H1 (cell line): ENCODE results near the gene IFT172. TPM values are rescaled to one million over a fixed set of nuclear protein-coding genes. Genes with fewer than 3 reads are reported as not detected.

ENCODE experiments used
- CTCF ChIA-PET: fragments of 300-600 bp; sonication (Branson Sonifier 250); formaldehyde crosslinking; loops from one replicate; lab custom pipeline; 2021; ENCODE audit not compliant: partially characterized antibody; lab: Charles Lee
- POLR2A ChIA-PET: fragments of 300-600 bp; sonication (Branson Sonifier 250); formaldehyde crosslinking; loops from one replicate; lab custom pipeline; 2021; ENCODE audit warnings: inconsistent platforms; ENCODE audit not compliant: partially characterized antibody; lab: Charles Lee
- DNase-seq, 2 experiments: peaks; one replicate each; pipeline versions ENCODE4 v3.0.0 to v3.0.0-alpha.2; 2010 to 2022; ENCODE audit warnings: low spot score in 2 of 2, low read depth in 1 of 2, mixed read lengths in 1 of 2
- FAIRE-seq: peaks from 2 replicates; lab custom pipeline; 2011; peaks lifted over from hg19 to GRCh38; lab: Jason Lieb, UNC
- H2AFZ ChIP-seq: 2 replicates; pipeline ENCODE4 v1.8.1; 2012; ENCODE audit warnings: low read length, inconsistent platforms
- H2AK5ac ChIP-seq: 2 replicates; pipeline ENCODE4 v1.6.1; 2013; ENCODE audit warnings: low read depth, low read length
- H2BK120ac ChIP-seq: replicated peaks from 2 replicates; pipeline ENCODE3; 2013; ENCODE audit warnings: low read depth, low read length, inconsistent platforms
- H2BK12ac ChIP-seq: 2 replicates; pipeline ENCODE4 v1.6.1; 2013; ENCODE audit warnings: low read depth, low read length
- H2BK15ac ChIP-seq: 2 replicates; pipeline ENCODE4 v1.6.1; 2013; ENCODE audit warnings: low read length
- H2BK20ac ChIP-seq: 2 replicates; pipeline ENCODE4 v1.6.1; 2013; ENCODE audit warnings: low read length
- H2BK5ac ChIP-seq: 2 replicates; pipeline ENCODE4 v1.6.1; 2013; ENCODE audit warnings: low read depth, low read length
- H3K14ac ChIP-seq: 2 replicates; pipeline ENCODE4 v1.6.1; 2013; ENCODE audit warnings: inconsistent platforms; ENCODE audit not compliant: insufficient read length
- H3K18ac ChIP-seq: 2 replicates; pipeline ENCODE4 v1.6.1; 2013; ENCODE audit warnings: low read length; ENCODE audit errors: extremely low read depth
- H3K23ac ChIP-seq: 2 replicates; pipeline ENCODE4 v1.6.1; 2013; ENCODE audit warnings: inconsistent platforms; ENCODE audit not compliant: insufficient read length
- H3K23me2 ChIP-seq: 2 replicates; pipeline ENCODE4 v1.6.1; 2013; ENCODE audit warnings: low read depth, low read length
- H3K27ac ChIP-seq: 2 replicates; pipeline ENCODE4 v1.6.1; 2011; ENCODE audit warnings: low read depth, low read length, inconsistent platforms
- H3K27me3 ChIP-seq, 4 experiments: replicated peaks in 1 of 4; 1 replicate in 1 of 4; 2 replicates in 3 of 4; pipeline versions ENCODE4 v1.6.1 to v1.8.1; 2011 to 2013; ENCODE audit warnings: low read length in 3 of 4, mild to moderate bottlenecking in 3 of 4, inconsistent platforms in 2 of 4, mixed read lengths in 2 of 4, moderate library complexity in 1 of 4; ENCODE audit not compliant: control insufficient read depth in 3 of 4, insufficient read depth in 3 of 4; ENCODE audit errors: extremely low read depth in 1 of 4
- H3K36me3 ChIP-seq, 4 experiments: 2 replicates each; pipeline versions ENCODE4 v1.6.1 to v1.8.1; 2011 to 2013; ENCODE audit warnings: mild to moderate bottlenecking in 4 of 4, low read length in 3 of 4, moderate library complexity in 2 of 4, control low read depth in 1 of 4, inconsistent platforms in 1 of 4; ENCODE audit not compliant: insufficient read depth in 4 of 4, control insufficient read depth in 2 of 4
- H3K4ac ChIP-seq: replicated peaks from 2 replicates; pipeline ENCODE3; 2013; ENCODE audit warnings: low read length, low read depth, mixed read lengths, inconsistent platforms; ENCODE audit not compliant: insufficient read length
- H3K4me1 ChIP-seq, 4 experiments: replicated peaks in 1 of 4; 1 replicate in 1 of 4; 2 replicates in 3 of 4; pipeline versions ENCODE4 v1.6.1 to v1.8.1; 2011 to 2013; ENCODE audit warnings: low read length in 3 of 4, inconsistent platforms in 2 of 4, mixed read lengths in 1 of 4; ENCODE audit not compliant: insufficient read depth in 4 of 4, control insufficient read depth in 3 of 4
- H3K4me2 ChIP-seq, 2 experiments: 2 replicates each; pipeline versions ENCODE4 v1.6.1 to v1.8.1; 2011 to 2013; ENCODE audit warnings: low read depth in 2 of 2, low read length in 2 of 2, control low read depth in 1 of 2, inconsistent platforms in 1 of 2, mild to moderate bottlenecking in 1 of 2; ENCODE audit not compliant: insufficient read depth in 1 of 2
- H3K4me3 ChIP-seq, 4 experiments: fragments of 200-600, 300-600 bp in 1 of 4; sonication (generic), shearing (Covaris generic), sonication (Bioruptor Twin) in 1 of 4; 2 replicates each; pipeline versions ENCODE4 v1.5.1 to v1.8.1; 2011 to 2016; ENCODE audit warnings: low read length in 4 of 4, low read depth in 3 of 4, control low read depth in 2 of 4, inconsistent platforms in 2 of 4, mild to moderate bottlenecking in 2 of 4, mixed read lengths in 1 of 4, moderate library complexity in 1 of 4; ENCODE audit not compliant: insufficient read depth in 2 of 4; ENCODE audit errors: extremely low read depth in 1 of 4
- H3K56ac ChIP-seq: replicated peaks from 2 replicates; pipeline ENCODE3; 2013; ENCODE audit warnings: low read depth, mild to moderate bottlenecking, mixed read lengths, low read length, inconsistent platforms; ENCODE audit not compliant: insufficient read length
- H3K79me1 ChIP-seq: 2 replicates; pipeline ENCODE4 v1.6.1; 2013; ENCODE audit warnings: low read depth, low read length, control low read depth
- H3K79me2 ChIP-seq, 2 experiments: 2 replicates each; pipeline versions ENCODE4 v1.6.1 to v1.8.1; 2012 to 2013; ENCODE audit warnings: low read length in 2 of 2, mild to moderate bottlenecking in 2 of 2, inconsistent platforms in 1 of 2; ENCODE audit not compliant: insufficient read depth in 2 of 2, control insufficient read depth in 1 of 2
- H3K9ac ChIP-seq, 4 experiments: replicated peaks in 1 of 4; 1 replicate in 1 of 4; 2 replicates in 3 of 4; pipeline versions ENCODE4 v1.6.1 to v1.8.1; 2011 to 2013; ENCODE audit warnings: low read depth in 3 of 4, low read length in 3 of 4, control low read depth in 2 of 4, mild to moderate bottlenecking in 2 of 4, moderate library complexity in 2 of 4, inconsistent platforms in 1 of 4; ENCODE audit errors: extremely low read depth in 1 of 4
- H3K9me3 ChIP-seq, 2 experiments: 2 replicates each; pipeline versions ENCODE4 v1.6.1 to v1.8.1; 2012 to 2013; ENCODE audit warnings: mild to moderate bottlenecking in 2 of 2, moderate library complexity in 2 of 2, control low read depth in 1 of 2, inconsistent platforms in 1 of 2, low read depth in 1 of 2, low read length in 1 of 2, mixed read lengths in 1 of 2; ENCODE audit not compliant: insufficient read depth in 2 of 2
- H4K20me1 ChIP-seq, 2 experiments: replicated peaks in 1 of 2; 2 replicates each; pipeline versions ENCODE3 to v1.8.1; 2011 to 2013; ENCODE audit warnings: inconsistent platforms in 2 of 2, low read length in 2 of 2, mild to moderate bottlenecking in 1 of 2; ENCODE audit not compliant: insufficient read depth in 2 of 2, control insufficient read depth in 1 of 2
- H4K5ac ChIP-seq: 2 replicates; pipeline ENCODE4 v1.6.1; 2013; ENCODE audit warnings: low read length, low read depth, mixed read lengths, inconsistent platforms; ENCODE audit not compliant: insufficient read length
- H4K8ac ChIP-seq: 2 replicates; pipeline ENCODE4 v1.8.0; 2013; ENCODE audit warnings: mild to moderate bottlenecking, moderate library complexity, low read length, inconsistent platforms; ENCODE audit not compliant: insufficient read depth; ENCODE audit errors: extremely low read depth
- H4K91ac ChIP-seq: replicated peaks from 2 replicates; pipeline ENCODE3; 2013; ENCODE audit warnings: low read length, mixed read lengths, inconsistent platforms; ENCODE audit not compliant: insufficient read length
- ASH2L ChIP-seq: fragments of 200-600, 300-600 bp; sonication (generic); IDR thresholded peaks from one replicate; pipeline ENCODE4 v1.7.1; 2017; ENCODE audit warnings: low read length
- BCL11A ChIP-seq, 2 experiments: IDR thresholded peaks; one replicate each; pipeline ENCODE4 v1.6.1; 2011; ENCODE audit warnings: low read depth in 2 of 2, low read length in 2 of 2, mild to moderate bottlenecking in 2 of 2
- CBX5 ChIP-seq: fragments of 300-800, 300-1000 bp; sonication (generic); IDR thresholded peaks from 2 replicates; pipeline ENCODE4 v1.7.1; 2016; ENCODE audit warnings: antibody characterized with exemption, low read length, low read depth
- CEBPB ChIP-seq: IDR thresholded peaks from 2 replicates; pipeline ENCODE4 v1.6.1; 2012; ENCODE audit warnings: low read depth, low read length
- CHD1 ChIP-seq: IDR thresholded peaks from 2 replicates; pipeline ENCODE4 v1.6.1; 2012; ENCODE audit warnings: low read depth, low read length, improper control_type of control experiment
- FOSL1 ChIP-seq: IDR thresholded peaks from 2 replicates; pipeline ENCODE4 v1.6.1; 2011; ENCODE audit warnings: mild to moderate bottlenecking, low read depth, low read length, moderate library complexity; ENCODE audit not compliant: insufficient read depth
- GABPA ChIP-seq: IDR thresholded peaks from 2 replicates; pipeline ENCODE4 v1.6.1; 2011; ENCODE audit warnings: mild to moderate bottlenecking, low read length, moderate library complexity, borderline replicate concordance; ENCODE audit not compliant: insufficient read depth
- JUND ChIP-seq: IDR thresholded peaks from 2 replicates; pipeline ENCODE4 v1.6.1; 2011; ENCODE audit warnings: mild to moderate bottlenecking, improper control_type of control experiment, low read length
- KDM4A ChIP-seq: IDR thresholded peaks from one replicate; pipeline ENCODE4 v1.7.1; 2012; ENCODE audit warnings: low read depth, mild to moderate bottlenecking, moderate library complexity, low read length, inconsistent platforms; ENCODE audit not compliant: severe bottlenecking
- MAFK ChIP-seq: IDR thresholded peaks from 2 replicates; pipeline ENCODE4 v1.6.1; 2012; ENCODE audit warnings: low read depth, mild to moderate bottlenecking, improper control_type of control experiment, low read length
- POLR2A ChIP-seq, 2 experiments: IDR thresholded peaks; 1 replicate in 1 of 2; 2 replicates in 1 of 2; pipeline ENCODE4 v1.6.1; 2011; ENCODE audit warnings: low read depth in 2 of 2, low read length in 2 of 2, mild to moderate bottlenecking in 2 of 2; ENCODE audit errors: control extremely low read depth in 1 of 2
- RAD21 ChIP-seq, 2 experiments: IDR thresholded peaks in 1 of 2; conservative IDR thresholded peaks in 1 of 2; 2 replicates each; pipeline ENCODE4 v1.6.1; 2011; ENCODE audit warnings: low read depth in 2 of 2, low read length in 2 of 2, improper control_type of control experiment in 1 of 2, inconsistent platforms in 1 of 2, mild to moderate bottlenecking in 1 of 2, moderate library complexity in 1 of 2
- RNF2 ChIP-seq: fragments of 200-900, 300-1000 bp; sonication (generic); IDR thresholded peaks from 2 replicates; pipeline ENCODE4 v1.7.1; 2016; ENCODE audit warnings: borderline replicate concordance, low read depth, mild to moderate bottlenecking, antibody characterized with exemption, low read length; ENCODE audit not compliant: poor library complexity, severe bottlenecking; ENCODE audit errors: missing control alignments
- SAP30 ChIP-seq: fragments of 300-600 bp; sonication (generic); IDR thresholded peaks from 2 replicates; pipeline ENCODE4 v1.7.1; 2012; ENCODE audit warnings: low read length, moderate library complexity, mild to moderate bottlenecking, inconsistent platforms; ENCODE audit not compliant: insufficient read depth, insufficient replicate concordance
- WGBS, 2 experiments: shearing (Covaris generic) in 1 of 2; methylation state at CpG; one replicate each; pipeline versions ENCODE4 v1.1.6 to v1.1.7; 2013 to 2015; ENCODE audit warnings: low lambda C conversion rate in 2 of 2, mixed read lengths in 2 of 2, inconsistent platforms in 1 of 2, low coverage in 1 of 2, missing lambda C conversion rate in 1 of 2; ENCODE audit not compliant: insufficient replicate concordance in 2 of 2, insufficient coverage in 1 of 2, insufficient read length in 1 of 2; ENCODE audit errors: extremely low coverage in 1 of 2, missing lambda C conversion rate in 1 of 2; 5-methylcytosine and 5-hydroxymethylcytosine counted together
- polyA plus RNA-seq, 7 experiments: library from polyadenylated mRNA; depleted of rRNA in 3 of 7; stranded (reverse) in 5 of 7; unstranded in 2 of 7; fragments of >200 nt in 5 of 7; fragments of 200-250 nt in 2 of 7; gene quantifications; 1 replicate in 5 of 7; 2 replicates in 1 of 7; 4 replicates in 1 of 7; pipeline versions ENCODE4 v1.2.1 to v1.2.3, GENCODE V29; 2011 to 2013; ENCODE audit warnings: missing spikeins in 2 of 7, mixed read lengths in 2 of 7
- total RNA-seq: library from RNA; stranded (reverse); fragmentation: NEBNext Ultra II Directional; extraction: Animal tissue kit (Norgen Biotek cat#: 25700); gene quantifications from 2 replicates; pipeline ENCODE4 v1.2.1, GENCODE V29; 2021

IFT172 gene
- total and polyA plus RNA-seq, 2 of the 8 experiments (the other 6 are each of a cell fraction or from before 2014, with no cell fraction given), result 13.5 to 14.0 TPM

DNA sequence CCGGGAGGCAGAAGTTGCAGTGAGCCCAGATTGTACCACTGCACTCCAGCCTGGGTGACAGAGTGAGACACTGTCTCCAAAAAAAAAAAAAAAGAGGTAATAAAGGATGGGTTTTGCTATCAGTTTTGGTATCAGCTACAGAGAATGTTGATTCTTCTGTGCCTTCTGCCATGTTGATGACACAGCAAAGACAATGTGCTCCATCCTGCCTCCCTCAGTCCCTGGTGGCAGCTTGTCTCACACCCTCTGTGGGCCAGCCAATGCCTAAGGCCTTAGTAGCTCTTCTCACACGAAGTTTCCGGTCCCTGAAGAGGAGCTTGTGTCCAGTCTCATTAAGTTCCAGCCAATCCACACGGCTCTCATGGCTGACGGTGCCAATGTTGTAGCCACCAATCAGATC, 17.6 kb downstream of the IFT172 start:
- no peak overlapping the region for H3K27ac ChIP-seq
- FAIRE-seq (no peak), DNase-seq (no peak)
- ChIA-PET POLR2A (no interaction called here), CTCF (interaction anchor here (1.0 kb wide), 1 partner anchor 210 kb away, joined by 3 read pairs; no protein-coding TSS in a partner anchor)
- H2BK15ac ChIP-seq, result no peak overlapping the region
- 90% methylated on average over 5 of the region's 5 CpGs; no CpG with 5 or more reads in 1 of the 2 experiments for WGBS, 2 experiments
- no peaks in the 10 kb centered on the region for H3K4me1 ChIP-seq
- no peak overlapping the region for H2AFZ ChIP-seq
- no peaks in the 10 kb centered on the region for H4K20me1 ChIP-seq
- no peak overlapping the region for H2AK5ac ChIP-seq
- no peak overlapping the region for H4K5ac ChIP-seq
- no peak overlapping the region for H3K23ac ChIP-seq
- H3K27me3 ChIP-seq, result no peaks in the 10 kb centered on the region
- H3K23me2 ChIP-seq, result no peaks in the 10 kb centered on the region
- H3K79me2 ChIP-seq, result no peaks in the 10 kb centered on the region
- H3K79me1 ChIP-seq, result no peaks in the 10 kb centered on the region
- H2BK20ac ChIP-seq, result no peak overlapping the region
- H3K36me3 ChIP-seq, result peaks cover 0 to 6% (median 3%) of the 10 kb centered on the region in 4 experiments; a peak in 4 of 8 replicates
- H2BK12ac ChIP-seq, result no peak overlapping the region
- no peak overlapping the region for H3K56ac ChIP-seq
- H3K4me3 ChIP-seq, result no peak overlapping the region
- no peak overlapping the region for H2BK5ac ChIP-seq
- no peak overlapping the region for H3K14ac ChIP-seq
- no peak overlapping the region for H4K8ac ChIP-seq
- H3K18ac ChIP-seq, result no peak overlapping the region
- H4K91ac ChIP-seq, result no peak overlapping the region
- no peak overlapping the region for H3K9ac ChIP-seq
- H2BK120ac ChIP-seq, result no peak overlapping the region
- no peak overlapping the region for H3K4ac ChIP-seq
- H3K4me2 ChIP-seq, result no peak overlapping the region
- no peaks in the 10 kb centered on the region for H3K9me3 ChIP-seq
- no peak for TF ChIP-seq SAP30
- TF ChIP-seq POLR2A (IDR thresholded peaks at IDR 0.05; ENCODE audit: control extremely low read depth in 1 of 2, low read depth in 2 of 2, low read length in 2 of 2), result no peak
- TF ChIP-seq ASH2L, result no peak
- no peak for TF ChIP-seq CHD1
- TF ChIP-seq CEBPB, result no peak
- TF ChIP-seq BCL11A (IDR thresholded peaks at IDR 0.05; ENCODE audit: low read depth in 2 of 2, low read length in 2 of 2), result no peak
- TF ChIP-seq GABPA, result no peak
- no peak for TF ChIP-seq KDM4A
- no peak for TF ChIP-seq JUND
- no peak for TF ChIP-seq RAD21 (IDR thresholded peaks at IDR 0.05 in 1 of 2, conservative IDR thresholded peaks at IDR 0.05 in 1 of 2; ENCODE audit: low read depth in 2 of 2, low read length in 2 of 2)
- no peak for TF ChIP-seq FOSL1
- TF ChIP-seq CBX5, result no peak
- no peak for TF ChIP-seq RNF2
- TF ChIP-seq MAFK, result no peak
